ENCODE measurements around the gene LGR5.

DNA sequence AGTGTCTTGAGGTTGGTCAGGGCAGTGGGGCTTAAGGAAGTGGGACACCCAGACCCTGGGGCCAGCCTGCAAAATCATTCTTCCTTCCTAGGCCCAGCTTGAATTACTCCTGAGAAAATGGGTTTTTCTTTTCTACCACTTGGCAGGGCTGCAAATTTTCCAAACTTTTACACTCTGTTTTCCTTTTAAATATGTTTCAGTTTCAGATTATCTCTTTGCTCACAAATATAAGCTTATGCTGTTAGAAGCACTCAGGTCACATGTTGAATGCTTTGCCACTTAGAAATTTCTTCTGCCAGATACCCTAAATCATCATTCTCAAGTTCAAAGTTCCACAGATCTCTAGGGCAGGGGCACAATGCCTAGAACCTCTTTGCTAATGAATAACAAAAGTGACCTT, 2.9 kb upstream of the LGR5 start:
- no peak for TF ChIP-seq CTCF (IDR thresholded peaks at IDR 0.05)
- TF ChIP-seq POLR2A (IDR thresholded peaks at IDR 0.05) = no peak

All from esophagus squamous epithelium (tissue), 4 donors.